ENCODE measurements around the gene DHPS.
"Not testable (repeated sequence)": the region's sequence is repeated elsewhere in the genome, so short reads cannot be mapped to it uniquely, and the experiment has no call there.

Gene DHPS

DNA sequence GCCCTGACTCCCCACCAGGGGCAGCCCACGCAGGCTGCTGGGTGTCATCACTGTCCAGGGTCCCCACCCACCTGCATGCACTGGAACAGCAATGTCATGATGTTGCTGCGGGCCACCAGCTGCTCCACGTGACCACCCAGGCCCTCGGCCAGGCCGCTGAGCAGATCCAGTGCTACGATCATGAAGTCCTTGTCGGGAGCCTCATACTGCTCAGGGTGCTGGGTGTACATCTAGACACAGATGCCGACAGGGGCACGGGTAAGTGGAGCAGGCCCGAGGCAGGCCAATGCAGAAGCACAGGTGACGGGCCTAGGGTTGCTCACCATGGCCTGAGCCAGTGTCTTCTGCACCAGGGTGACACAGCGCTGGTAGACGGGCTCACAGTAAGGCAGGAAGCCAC is 23.5 kb upstream of the DHPS start:
- FAIRE-seq: no peak

DNA sequence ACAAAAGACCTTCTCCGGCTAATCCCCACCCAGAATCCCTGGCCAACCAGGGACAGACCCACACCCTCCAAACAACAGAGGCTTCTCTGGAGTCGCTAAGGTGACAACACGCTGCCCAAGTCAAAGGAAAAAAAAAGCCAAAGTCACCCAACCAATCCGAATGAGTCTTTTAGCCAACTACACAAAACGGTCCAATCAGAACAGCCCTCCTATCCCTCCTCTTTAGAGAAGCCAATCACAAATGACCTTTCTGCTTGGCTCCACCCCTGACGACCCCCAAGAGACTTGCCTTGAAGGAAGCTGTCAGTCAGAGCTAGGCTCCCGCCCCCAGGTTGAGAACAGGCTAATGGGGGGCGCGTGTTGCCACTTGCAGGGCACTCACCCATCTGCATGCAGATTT is 21.4 kb upstream of the DHPS start:
- no peak for FAIRE-seq

DNA sequence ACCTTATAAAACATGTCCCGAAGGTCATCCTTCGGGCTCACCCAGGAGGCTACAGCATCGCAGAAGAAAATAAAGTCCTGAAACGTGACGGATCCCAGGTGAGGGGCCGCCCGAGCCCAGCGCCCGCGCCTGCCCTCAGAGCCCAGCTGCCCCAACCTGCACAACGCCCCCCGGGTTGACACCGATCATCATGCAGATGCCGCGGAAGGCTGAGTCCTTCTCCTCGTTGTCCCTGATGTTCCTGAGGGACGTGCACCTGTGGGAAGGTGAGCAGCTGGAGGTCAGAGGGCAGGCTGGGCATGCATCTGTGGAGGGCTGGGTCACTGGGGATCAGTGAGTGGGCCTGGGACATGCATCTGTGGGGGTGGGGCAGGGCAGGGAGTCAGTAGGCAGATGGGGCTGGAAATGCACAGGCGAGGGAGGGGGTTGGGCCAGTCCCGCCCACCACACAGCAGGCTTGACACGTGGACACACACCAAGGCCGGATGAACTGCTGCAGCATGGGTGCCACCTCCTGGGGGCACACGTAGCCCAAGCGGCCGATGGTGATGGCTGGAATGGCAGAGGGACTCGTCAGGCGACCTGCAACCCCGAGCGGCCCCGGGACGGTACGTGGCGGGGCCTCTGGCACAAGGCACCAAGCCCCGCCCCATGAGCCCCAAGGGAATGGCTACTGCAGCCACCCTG is 20.1 kb upstream of the DHPS start:
- FAIRE-seq: no peak

DNA sequence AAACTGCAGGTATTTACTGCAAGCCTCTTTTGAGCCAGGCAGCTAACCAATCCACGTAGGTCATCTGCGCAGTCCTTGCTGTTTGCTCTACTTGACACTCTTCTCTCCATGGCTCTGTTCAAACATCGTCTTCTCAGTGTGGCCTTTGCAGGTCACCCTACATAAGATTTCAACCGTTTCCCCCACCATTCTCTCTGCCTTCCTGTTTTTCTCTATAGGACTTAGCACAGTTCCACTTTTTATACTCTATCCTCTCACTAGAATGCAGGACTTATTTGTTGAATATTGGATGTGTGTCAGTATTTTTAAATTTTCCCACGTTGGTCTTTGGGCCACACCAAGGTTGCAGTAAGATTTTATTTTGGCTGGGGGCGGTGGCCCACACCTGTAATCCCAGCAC is 16.5 kb upstream of the DHPS start:
- no peak for FAIRE-seq

DNA sequence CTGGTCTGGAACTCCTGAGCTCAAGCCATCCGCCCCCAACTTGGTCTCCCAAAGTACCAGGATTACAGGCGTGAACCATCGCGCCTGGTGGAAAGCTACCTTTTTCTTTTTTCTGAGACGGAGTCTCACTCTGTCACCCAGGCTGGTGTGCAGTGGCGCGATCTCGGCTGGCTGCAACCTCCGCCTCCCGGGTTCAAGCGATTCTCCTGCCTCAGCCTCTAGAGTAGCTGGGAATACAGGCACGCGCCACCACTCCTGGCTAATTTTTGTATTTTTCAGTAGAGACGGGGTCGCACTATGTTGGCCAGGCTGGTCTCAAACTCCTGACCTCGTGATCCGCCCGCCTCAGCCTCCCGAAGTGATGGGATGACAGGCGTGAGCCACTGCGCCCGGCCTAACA is 15.7 kb upstream of the DHPS start:
- FAIRE-seq: not testable (repeated sequence)

DNA sequence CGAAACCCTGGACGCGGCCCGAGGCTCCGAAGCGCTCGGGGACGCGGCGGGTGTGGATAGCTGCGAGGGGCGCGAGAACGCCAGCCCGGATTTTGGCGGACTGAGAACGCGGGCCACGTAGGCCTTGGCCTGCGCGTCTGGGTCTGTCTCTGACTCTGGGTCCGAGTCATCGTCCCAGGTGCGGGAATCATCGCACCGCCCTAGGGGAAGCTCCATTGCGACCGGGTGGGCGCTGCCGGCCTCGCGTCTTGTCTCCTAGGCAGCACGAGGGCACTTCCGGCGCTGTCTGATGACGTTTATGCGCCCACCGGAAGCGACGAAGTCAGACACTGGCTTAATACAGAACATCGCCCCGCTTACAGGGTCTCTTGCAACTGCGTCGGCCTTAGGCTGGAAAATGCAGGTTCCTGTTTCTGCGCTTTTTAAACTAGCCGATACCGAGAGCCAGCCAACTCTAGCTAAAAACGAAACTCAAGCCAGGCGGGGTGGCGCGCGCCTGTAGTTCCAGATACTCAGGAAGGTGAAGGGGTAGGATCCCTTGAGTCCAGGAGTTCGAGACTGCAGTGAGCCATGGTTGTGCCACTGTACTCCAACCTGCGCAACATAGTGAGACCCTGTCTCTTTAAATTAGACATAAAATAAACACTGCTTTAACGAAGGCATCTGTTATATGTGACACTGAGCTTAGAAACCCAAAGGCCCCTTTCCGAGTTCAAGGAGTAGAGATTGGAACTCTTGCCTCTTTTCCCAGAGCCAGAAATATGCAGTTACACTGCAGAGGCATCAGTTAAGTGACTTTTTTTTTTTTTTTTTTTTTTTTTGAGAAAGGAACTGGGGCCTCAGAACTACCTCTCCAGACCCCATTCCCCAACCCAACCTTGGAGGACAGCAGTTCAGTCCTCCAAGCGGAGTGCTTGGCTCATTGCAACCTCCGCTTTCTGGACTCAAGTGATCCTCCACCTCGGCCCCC is 15.0 kb upstream of the DHPS start, which contains the start of gene FBXW9:
FBXW9 (minus strand) TSS at position 266 of the 970 bp plus-strand sequence; CDS start at position 216, 50 bp downstream.
- no peak for FAIRE-seq

DNA sequence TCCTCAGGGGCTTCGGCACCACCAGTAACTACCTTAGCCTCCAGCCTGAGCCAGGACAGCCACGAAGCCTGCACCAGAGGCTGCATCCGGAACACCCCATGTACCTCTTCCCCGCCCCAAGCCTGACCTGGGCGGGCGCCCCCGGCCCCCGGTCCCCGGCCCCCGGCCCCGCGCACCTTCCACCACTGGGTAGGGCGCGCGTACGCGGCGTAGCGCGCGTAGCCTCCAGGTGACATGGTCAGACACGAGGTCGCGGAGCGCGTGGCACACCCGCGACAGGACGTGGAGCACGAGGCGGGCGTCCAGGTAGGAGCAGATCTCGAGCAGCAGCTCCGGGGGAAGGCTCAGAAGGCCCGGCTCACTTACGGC is 14.3 kb upstream of the DHPS start:
- no peak for FAIRE-seq

DNA sequence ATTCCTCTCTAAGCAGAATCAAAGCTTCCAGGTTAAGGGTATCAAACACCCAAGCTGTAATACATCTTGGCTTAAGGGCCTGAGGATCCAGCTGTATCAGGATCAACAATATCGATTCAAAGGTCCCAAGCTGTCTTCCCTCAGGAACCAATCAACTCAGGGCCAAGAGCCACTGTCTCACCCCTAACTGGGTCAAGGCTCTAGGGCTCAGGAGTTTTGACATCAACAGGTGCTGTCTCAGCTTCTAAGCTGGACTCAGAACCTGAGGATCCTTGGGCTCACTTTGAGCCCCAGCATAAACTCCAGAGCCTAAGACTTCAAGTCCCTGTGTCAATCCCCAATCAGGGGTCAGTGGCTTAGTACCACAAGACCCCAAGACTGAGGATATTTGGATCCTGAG is 13.8 kb upstream of the DHPS start:
- no peak for FAIRE-seq

DNA sequence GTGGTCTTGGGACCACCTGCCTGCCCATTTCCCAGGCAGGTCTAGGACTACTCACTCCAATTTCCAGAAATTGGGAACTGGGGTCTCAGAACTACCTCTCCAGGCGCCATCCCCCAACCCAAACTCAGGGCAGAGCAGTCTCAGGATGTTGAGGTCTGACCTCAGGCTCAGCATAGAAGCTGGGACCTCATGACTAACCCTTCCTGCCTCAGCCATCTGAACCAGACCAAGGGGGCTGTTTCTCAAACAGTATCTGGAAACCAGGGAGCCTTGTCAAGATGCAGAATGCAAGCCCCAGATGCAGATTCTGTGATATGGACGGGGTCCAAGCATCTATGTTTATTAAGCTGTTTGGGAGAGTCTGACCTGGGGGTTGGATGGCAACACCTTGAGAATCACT is 13.4 kb upstream of the DHPS start:
- FAIRE-seq: no peak

DNA sequence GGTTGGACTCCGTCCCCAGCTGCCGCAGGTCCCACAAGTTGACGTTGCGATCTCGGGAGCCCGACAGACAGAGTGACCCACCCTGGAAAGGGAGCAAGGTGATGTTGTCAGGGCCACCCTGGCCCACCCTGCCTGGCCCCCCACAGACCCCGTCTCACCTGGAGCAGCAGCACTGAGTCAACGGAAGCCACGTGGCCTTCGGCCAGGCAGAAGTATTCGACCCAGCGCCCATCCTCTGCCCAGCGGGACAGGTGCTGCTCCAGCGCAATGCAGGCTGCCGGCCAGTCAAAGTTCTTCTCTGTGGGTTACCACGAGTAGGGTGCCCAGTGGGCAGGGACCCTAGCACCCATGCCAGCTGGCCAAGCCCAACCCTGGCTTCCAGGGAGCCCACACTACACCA is 13.0 kb upstream of the DHPS start:
- no peak for FAIRE-seq

DNA sequence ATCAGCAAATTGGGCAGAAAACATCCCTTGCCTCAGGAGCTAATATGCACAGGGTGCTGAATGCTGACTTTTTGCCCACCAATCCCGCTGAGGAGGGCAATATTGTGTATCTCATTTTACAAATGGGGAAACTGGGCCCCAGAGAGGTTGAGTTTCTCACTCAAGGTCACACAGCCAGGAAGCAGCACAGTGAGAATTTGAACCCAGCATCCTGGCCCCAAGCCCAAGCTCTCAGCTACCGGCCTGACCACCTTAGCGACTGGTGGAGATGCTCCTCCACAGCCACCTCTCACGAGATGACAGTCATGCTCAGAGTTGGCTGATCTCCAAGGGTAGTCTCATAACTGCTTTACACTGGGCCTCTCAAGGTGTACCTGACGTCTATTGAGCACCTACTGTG is 11.3 kb upstream of the DHPS start:
- no peak for FAIRE-seq

DNA sequence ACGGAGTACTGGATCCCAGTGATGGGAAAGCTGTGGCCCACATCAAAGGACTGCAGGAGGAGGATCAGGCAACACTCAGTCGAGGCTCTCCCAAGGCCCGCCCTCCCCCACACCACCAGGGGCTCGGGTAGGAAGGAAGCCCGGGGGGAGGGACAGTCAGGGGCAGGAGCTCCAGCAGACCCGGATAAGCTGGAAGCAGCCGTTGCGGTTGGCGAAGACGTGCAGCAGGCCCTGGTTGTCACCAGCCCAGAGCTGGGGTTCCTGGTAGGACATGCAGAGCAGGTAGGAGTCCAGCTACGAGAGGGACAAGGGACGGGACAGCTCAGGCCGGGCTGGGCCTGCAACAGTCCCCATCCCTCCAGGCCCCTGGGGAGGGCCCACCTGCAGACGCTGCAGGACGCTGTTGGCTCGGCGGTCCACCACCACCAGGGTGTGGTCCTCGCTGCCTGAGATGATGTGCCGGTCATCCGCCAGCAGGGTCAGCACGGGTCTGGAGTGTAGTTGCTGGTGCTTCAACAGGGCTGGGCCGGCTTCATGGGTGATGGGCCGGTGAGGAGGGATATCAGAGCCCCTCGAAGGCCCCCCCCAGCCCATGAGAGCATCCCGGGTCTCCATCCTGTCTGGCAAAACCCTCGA is 8.0 kb upstream of the DHPS start:
- FAIRE-seq: no peak

DNA sequence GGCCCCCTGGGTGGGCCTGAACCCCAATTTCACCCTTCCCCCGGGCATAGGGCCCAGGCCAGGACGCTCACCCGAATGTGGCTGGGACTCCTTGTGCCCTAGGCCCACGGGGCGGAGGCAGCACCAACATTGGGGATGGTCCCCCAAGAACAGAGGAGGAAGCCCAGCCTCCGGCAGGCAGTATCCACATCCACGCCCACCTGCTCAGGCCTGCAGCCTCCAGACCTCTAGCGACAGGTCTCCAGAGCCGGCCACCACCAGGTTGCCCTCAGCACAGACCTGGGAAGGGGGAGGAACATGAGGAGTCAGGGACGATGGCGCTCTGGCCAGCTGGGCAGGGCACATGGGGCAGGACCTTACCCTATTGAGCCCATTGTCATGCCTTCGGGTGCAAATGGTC is 7.3 kb upstream of the DHPS start:
- FAIRE-seq: no peak

DNA sequence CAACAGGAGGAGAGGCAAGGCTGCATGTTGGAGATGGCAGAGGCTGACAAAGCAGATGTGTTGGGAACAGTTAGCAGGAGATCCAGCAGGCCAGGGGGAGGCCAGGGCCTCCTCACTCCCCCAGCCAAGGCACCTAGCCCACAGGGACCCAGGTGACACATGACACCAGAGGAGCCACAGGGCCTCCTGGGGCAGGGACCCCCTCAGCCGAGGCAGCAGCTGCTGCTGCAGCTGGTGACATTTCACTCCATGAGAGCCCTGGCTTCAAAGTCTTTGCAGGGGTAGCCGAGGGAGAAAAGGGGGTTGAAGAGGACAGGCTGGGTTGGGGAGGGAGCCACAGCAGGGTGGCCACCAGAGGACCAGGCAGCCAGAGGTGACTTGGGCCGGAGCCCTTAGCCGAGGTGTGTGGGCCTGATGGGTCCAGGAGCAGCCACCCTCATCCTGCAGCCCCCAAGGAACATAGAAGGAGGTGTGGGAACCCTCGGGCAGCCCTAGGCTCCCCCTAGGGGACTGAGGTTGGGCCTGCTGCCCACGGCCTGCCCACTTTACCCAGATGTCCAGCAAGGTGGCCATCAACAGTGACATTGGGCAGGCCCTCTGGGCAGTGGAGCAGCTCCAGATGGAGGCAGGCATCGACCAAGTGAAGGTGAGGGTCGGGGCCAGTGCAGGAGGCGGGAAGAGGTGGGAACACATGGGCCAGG is 6.0 kb upstream of the DHPS start, which contains the start of gene GNG14:
GNG14 (plus strand) TSS at position 503 of the 701 bp plus-strand sequence; CDS start at position 554, 51 bp downstream.
- no peak for FAIRE-seq

DNA sequence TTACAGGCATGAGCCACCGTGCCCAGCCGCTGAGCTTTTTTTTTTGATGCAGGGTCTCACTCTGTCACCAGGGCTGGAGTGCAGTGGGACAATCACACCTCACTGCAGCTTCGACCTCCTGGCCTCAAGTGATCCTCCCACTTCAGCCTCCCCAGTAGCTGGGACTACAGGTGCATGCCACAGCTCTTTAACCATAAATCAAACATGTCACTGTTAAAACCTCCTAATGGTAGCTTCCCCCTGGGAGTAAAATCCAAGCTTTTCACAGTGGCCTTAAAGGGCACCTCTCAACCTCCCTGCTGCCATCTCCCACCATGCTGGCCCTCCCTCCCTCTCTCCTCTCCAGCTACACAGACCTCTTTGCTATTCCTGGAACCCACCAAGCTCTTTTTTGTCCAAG is 4.2 kb upstream of the DHPS start:
- no peak for FAIRE-seq

DNA sequence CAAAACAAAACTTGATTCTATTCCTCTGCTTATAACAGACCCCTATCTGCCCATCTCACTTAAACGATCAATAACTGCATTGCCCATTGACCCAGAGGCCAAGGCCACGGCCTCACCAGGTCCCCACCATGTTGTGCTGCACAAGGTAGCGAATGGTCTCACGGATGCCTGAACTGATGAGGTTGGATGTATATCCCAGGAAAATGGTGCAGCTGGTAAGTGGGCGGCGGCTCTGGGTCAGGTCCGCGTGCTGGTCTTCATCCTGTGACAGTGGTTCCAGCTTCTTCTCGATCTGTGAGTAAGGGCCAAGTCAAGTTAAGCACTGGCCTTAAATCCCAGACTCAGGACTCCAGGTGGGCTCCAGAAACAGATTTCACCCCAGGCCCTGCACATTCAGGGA is 1.6 kb downstream of the DHPS start:
- no peak for FAIRE-seq

DNA sequence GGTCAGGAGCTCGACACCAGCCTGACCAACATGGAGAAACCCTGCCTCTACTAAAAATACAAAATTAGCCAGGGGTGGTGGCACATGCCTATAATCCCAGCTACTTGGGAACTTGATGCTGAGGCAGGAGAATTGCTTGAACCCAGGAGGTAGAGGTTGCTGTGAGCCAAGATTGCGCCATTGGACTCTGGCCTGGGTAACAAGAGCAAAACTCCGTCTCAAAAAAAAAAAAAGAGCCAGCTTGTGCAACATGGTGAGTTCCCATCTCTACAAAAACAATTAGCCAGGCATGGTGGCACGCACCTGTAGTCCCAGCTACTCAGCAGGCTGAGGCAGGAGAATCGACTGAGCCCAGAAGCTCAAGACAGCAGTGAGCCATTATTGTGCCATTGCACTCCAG is 3.6 kb downstream of the DHPS start:
- not testable (repeated sequence) for FAIRE-seq

DNA sequence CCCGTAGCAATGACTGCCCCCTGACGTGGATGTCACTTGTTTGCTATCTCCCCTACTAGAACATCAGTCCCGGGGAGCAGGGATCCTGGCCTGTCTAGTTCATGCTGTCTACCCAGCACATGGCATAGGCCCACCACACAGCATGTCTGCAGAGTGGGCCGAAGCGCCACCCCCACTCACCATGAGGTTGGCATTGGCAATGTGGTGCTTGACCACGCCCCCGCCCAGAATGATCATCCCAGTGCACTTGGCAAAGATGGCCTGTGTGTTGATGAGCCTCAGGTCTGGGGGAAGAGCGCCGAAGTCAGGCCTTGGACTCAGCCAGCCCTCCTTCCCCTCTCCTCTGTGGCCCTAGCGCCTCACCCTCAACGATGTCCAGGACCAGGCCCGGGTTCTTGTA is 4.8 kb downstream of the DHPS start:
- no peak for FAIRE-seq

DNA sequence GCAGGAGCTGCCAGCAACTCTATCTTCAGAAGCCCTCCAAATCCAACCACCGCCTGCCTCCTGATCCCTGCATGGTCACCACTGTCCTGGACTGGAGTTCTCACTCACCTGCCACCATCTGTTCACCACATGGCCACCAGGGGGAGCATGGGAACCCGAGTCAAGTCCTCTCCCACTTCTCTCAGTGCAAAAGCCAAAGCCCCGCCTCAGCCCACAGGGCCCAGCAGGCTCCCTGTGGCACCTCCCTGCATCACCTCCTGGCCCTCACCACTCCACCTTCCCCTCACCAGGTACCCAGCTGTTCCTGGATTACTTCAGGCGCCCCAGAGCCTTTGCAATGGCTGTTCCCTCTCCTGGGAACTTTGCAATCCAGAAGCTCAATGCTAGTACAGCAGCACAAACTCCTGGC is 5.3 kb downstream of the DHPS start:
- FAIRE-seq: no peak

DNA sequence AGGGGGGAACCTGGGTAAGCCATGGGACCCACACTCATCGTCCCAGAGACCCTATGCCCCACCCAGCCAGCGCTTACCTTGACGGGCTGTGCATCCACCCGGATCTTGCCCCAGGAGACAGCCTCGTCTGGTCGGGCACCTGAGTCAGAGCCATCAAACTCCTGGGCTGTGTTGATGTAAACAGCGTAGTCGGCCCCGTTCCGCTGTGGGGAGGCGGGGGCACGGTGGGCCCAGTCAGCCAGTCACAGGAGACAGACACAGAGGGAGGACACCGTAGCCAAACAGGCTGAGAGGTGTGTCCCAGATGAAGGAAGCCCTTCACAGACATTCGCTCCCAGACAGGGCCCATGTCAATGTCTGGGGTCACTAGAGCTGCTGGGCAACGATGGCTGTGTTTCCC is 5.7 kb downstream of the DHPS start:
- FAIRE-seq: no peak

DNA sequence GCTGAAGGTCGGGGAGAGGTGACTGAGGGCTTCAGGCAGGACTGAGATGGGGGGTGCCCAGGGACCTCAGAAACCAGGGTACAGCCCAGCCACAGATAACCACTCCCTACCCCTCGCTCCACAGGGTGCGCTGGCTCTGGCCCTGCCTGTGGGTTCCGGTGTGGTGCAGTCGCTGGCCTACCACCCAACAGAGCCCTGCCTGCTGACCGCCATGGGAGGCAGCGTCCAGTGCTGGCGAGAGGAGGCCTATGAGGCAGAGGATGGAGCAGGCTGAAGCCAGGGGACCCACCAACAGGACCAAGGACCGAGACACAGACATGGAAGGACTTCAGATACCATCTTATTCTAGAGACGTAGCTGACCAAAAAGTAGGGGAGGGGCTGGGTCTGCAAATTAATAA is 6.3 kb downstream of the DHPS start:
- no peak for FAIRE-seq

DNA sequence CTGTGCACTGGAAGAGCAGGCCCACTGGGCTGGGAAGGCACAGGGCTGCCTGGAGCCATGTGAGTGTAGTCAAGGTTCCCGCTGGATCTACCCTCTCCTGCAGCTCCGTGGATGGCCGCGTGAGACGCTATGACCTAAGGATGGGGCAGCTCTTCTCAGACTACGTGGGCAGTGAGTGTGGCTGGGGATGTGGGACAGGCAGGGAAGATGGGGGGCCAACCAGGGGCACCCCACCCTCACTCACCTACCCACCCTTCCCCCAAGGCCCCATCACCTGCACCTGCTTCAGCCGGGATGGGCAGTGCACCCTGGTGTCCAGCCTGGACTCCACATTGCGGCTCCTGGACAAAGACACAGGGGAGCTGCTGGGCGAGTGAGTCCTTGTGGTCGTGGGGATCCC is 8.9 kb downstream of the DHPS start:
- no peak for FAIRE-seq
